Inferior parietal cortex (tissue), 1 donor: Measurements from ENCODE around the gene SERPINA1.
"Not testable (repeated sequence)": the region's sequence is repeated elsewhere in the genome, so short reads cannot be mapped to it uniquely, and the experiment has no call there.

ENCODE experiments used
- DNase-seq: peaks from one replicate; pipeline ENCODE4 v3.0.0-alpha.2; 2016; ENCODE audit errors: extremely low spot score

The SERPINA1 gene

GRCh38 chr14:94346065-94346786 lies 42.2 kb downstream of the SERPINA1 start:
- DNase-seq: not testable (repeated sequence)

GRCh38 chr14:94345344-94346064 lies 42.9 kb downstream of the SERPINA1 start:
- DNase-seq: peak; percentile 27

GRCh38 chr14:94344389-94344788 lies 44.0 kb downstream of the SERPINA1 start:
- no peak for DNase-seq

GRCh38 chr14:94343238-94344005 lies 45.0 kb downstream of the SERPINA1 start:
- DNase-seq: no peak

- DNase-seq: peak; percentile 72
Observed at GRCh38 chr14:94342334-94342934, 46.0 kb downstream of the SERPINA1 start.

- DNase-seq: peak; percentile 19
Observed at GRCh38 chr14:94341656-94342333, 46.6 kb downstream of the SERPINA1 start.

GRCh38 chr14:94340533-94340932 lies 47.9 kb downstream of the SERPINA1 start:
- no peak for DNase-seq

GRCh38 chr14:94338023-94338422 lies 50.4 kb downstream of the SERPINA1 start:
- no peak for DNase-seq

- no peak for DNase-seq
Observed at GRCh38 chr14:94337274-94337673, 51.1 kb downstream of the SERPINA1 start.

GRCh38 chr14:94334872-94335271 lies 53.5 kb downstream of the SERPINA1 start:
- no peak for DNase-seq

- DNase-seq: no peak
Observed at GRCh38 chr14:94332587-94332986, 55.8 kb downstream of the SERPINA1 start.

GRCh38 chr14:94332063-94332583 lies 56.3 kb downstream of the SERPINA1 start:
- DNase-seq: no peak

- DNase-seq: no peak
Observed at GRCh38 chr14:94331462-94331861, 56.9 kb downstream of the SERPINA1 start.

GRCh38 chr14:94330857-94331256 lies 57.5 kb downstream of the SERPINA1 start:
- no peak for DNase-seq

- DNase-seq: no peak
Observed at GRCh38 chr14:94330432-94330831, 58.0 kb downstream of the SERPINA1 start.

- no peak for DNase-seq
Observed at GRCh38 chr14:94329857-94330256, 58.5 kb downstream of the SERPINA1 start.

- DNase-seq: no peak
Observed at GRCh38 chr14:94328196-94328595, 60.2 kb downstream of the SERPINA1 start.
